Measurements from ENCODE around the gene INSYN2B.

- TF ChIP-seq E2F4 (CRISPR knock-in tag; IDR thresholded peaks at IDR 0.05; ENCODE audit: borderline replicate concordance, low read depth) (no peak), JUN (CRISPR knock-in tag; IDR thresholded peaks at IDR 0.05) (no peak), CTCF (IDR thresholded peaks at IDR 0.05) (no peak)
Measured at GRCh38 chr5:169988947-169989346, 8.7 kb upstream of the INSYN2B start.

Data from WTC11 (cell line).